Sigmoid colon (tissue), 7 donors: ENCODE data around the gene PPP2R5A. TPM values are rescaled to one million over a fixed set of nuclear protein-coding genes. Genes with fewer than 3 reads are reported as not detected.
"Not testable (repeated sequence)": the region's sequence is repeated elsewhere in the genome, so short reads cannot be mapped to it uniquely, and the experiment has no call there.

ENCODE experiments used
- DNase-seq: peaks from one replicate; pipeline ENCODE4 v3.0.0-alpha.2; 2019
- H3K27ac ChIP-seq, 4 donors: fragments of 200-600 bp; sonication (generic); one replicate each; pipeline ENCODE4 v1.5.1; 2016 to 2019; ENCODE audit warnings: mild to moderate bottlenecking in 1 of 4
- H3K27me3 ChIP-seq, 3 donors: fragments of 200-600 bp; sonication (generic); one replicate each; pipeline ENCODE4 v1.5.1; 2019; ENCODE audit warnings: mild to moderate bottlenecking in 1 of 3
- H3K36me3 ChIP-seq, 4 donors: fragments of 200-600 bp; sonication (generic); one replicate each; pipeline ENCODE4 v1.5.1; 2016 to 2019
- H3K4me1 ChIP-seq, 4 donors: fragments of 200-600 bp; sonication (generic); one replicate each; pipeline ENCODE4 v1.5.1; 2017 to 2019
- H3K4me3 ChIP-seq, 4 donors: fragments of 200-600 bp; sonication (generic); one replicate each; pipeline ENCODE4 v1.5.1; 2017 to 2019; ENCODE audit warnings: mild to moderate bottlenecking in 2 of 4, moderate library complexity in 1 of 4
- H3K9me3 ChIP-seq, 4 donors: fragments of 200-600 bp in 3 of 4; sonication (generic) in 3 of 4; one replicate each; pipeline versions ENCODE4 v1.5.1 to v1.6.1; 2013 to 2019
- EP300 ChIP-seq, 4 donors: sonication (generic); formaldehyde crosslinking; IDR thresholded peaks; one replicate each; pipeline ENCODE4 v1.6.1; 2017; ENCODE audit warnings: antibody characterized with exemption in 4 of 4
- POLR2A ChIP-seq, 2 donors: fragments of 450-650 bp; IDR thresholded peaks; one replicate each; pipeline ENCODE4 v1.6.1; 2016; ENCODE audit warnings: antibody characterized with exemption in 2 of 2, mild to moderate bottlenecking in 2 of 2, moderate library complexity in 2 of 2
- POLR2AphosphoS5 ChIP-seq, 4 donors: sonication (generic); formaldehyde crosslinking; IDR thresholded peaks; one replicate each; pipeline ENCODE4 v1.6.1; 2017; ENCODE audit warnings: antibody characterized with exemption in 4 of 4
- WGBS, 2 donors: extraction: QIAGEN DNeasy Blood & Tissue Kit; methylation state at CpG; one replicate each; pipeline ENCODE4 v1.1.7; 2013; 5-methylcytosine and 5-hydroxymethylcytosine counted together
- intact Hi-C: fragments of 100-400 bp; cut with DNase I; formaldehyde crosslinking; loops from one replicate; pipeline ENCODE4 v1.15.1; 2023
- polyA plus RNA-seq, 3 donors: library from polyadenylated mRNA; stranded (reverse); fragments of 200-250 nt; gene quantifications; one replicate each; pipeline ENCODE4 v1.2.3, GENCODE V29; 2013
- total RNA-seq, 4 donors: library from RNA; depleted of rRNA; stranded (reverse); fragments of >200 nt; gene quantifications; one replicate each; pipeline ENCODE4 v1.1.0, GENCODE V29; 2016
- TF ChIP-seq, protein P1 (sequence below), 4 experiments: fragments of 450-650 bp in 3 of 4; fragments of 200-600 bp in 1 of 4; IDR thresholded peaks; one replicate each; pipeline ENCODE4 v1.5.1; 2016 to 2019; ENCODE audit warnings: antibody characterized with exemption in 4 of 4, mild to moderate bottlenecking in 3 of 4, moderate library complexity in 2 of 4
- donor health status: healthy with polysubstance abuse.
- donor health status: Bipolar disorder and iron deficiency.
- donor health status: healthy.

PPP2R5A gene
- total and polyA plus RNA-seq, 7 donors, result 25.9 to 62.7 (median 46.2) TPM

DNA sequence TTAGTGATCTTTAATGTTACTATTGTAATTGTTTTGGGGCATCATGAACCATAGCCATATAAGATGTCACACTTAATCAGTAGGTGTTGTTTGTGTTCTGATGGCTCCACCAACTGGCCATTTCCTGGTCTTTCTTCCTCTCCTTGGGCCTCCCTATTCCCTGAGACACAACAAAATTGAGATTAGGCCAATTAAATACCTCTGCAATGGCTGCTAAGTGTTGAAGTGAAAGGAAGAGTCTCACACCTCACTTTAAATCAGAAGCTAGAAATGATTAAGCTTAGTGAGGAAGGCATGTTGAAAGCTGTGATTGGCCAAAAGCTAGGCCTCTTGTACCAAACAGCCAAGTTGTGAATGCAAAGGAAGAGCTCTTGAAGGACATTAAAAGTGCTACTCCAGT lies 30.7 kb downstream of the PPP2R5A start:
- Histone ChIP-seq H3K27ac (no peak overlapping the region), H3K4me3 (no peak overlapping the region), H3K4me1 (peaks cover 0 to 10% (median 0%) of the 10 kb centered on the region in 4 donors), H3K27me3 (no peaks in the 10 kb centered on the region), H3K9me3 (no peaks in the 10 kb centered on the region), H3K36me3 (no peaks in the 10 kb centered on the region)
- intact Hi-C loops, result no loop called here
- TF ChIP-seq, protein P1, sequence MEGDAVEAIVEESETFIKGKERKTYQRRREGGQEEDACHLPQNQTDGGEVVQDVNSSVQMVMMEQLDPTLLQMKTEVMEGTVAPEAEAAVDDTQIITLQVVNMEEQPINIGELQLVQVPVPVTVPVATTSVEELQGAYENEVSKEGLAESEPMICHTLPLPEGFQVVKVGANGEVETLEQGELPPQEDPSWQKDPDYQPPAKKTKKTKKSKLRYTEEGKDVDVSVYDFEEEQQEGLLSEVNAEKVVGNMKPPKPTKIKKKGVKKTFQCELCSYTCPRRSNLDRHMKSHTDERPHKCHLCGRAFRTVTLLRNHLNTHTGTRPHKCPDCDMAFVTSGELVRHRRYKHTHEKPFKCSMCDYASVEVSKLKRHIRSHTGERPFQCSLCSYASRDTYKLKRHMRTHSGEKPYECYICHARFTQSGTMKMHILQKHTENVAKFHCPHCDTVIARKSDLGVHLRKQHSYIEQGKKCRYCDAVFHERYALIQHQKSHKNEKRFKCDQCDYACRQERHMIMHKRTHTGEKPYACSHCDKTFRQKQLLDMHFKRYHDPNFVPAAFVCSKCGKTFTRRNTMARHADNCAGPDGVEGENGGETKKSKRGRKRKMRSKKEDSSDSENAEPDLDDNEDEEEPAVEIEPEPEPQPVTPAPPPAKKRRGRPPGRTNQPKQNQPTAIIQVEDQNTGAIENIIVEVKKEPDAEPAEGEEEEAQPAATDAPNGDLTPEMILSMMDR (IDR thresholded peaks at IDR 0.05), result no peak
- TF ChIP-seq POLR2A (IDR thresholded peaks at IDR 0.05) (no peak), EP300 (IDR thresholded peaks at IDR 0.05) (no peak), POLR2AphosphoS5 (IDR thresholded peaks at IDR 0.05) (no peak)
- DNase-seq, result no peak

DNA sequence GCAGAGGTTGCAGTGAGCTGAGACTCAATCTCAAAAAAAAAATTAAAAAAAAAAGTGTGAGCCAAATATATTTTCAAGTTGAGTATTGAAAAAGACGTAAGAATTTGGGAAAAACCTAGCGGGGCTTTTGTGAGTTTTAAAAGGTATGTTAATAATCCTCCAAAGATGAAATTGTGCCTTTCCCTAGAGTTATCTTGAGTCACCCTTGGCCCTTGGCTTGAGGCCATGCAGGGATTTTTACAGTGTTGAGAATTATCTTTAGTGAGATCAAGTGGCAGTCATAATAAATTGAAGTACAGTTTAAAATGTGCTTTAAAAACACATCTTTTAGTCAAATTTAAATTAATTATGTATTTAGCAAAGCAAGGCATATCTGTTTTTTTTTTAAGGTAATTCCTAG lies 32.7 kb downstream of the PPP2R5A start:
- Histone ChIP-seq H3K4me3 (no peak overlapping the region), H3K36me3 (no peaks in the 10 kb centered on the region), H3K9me3 (no peaks in the 10 kb centered on the region), H3K27ac (no peak overlapping the region), H3K4me1 (peaks cover 0 to 9% (median 0%) of the 10 kb centered on the region in 4 donors), H3K27me3 (no peaks in the 10 kb centered on the region)
- 15 to 73% methylated on average over 2 of the region's 2 CpGs for WGBS, 2 donors
- TF ChIP-seq, protein P1 (IDR thresholded peaks at IDR 0.05), result no peak
- intact Hi-C loops, result no loop called here
- DNase-seq, result no peak

DNA sequence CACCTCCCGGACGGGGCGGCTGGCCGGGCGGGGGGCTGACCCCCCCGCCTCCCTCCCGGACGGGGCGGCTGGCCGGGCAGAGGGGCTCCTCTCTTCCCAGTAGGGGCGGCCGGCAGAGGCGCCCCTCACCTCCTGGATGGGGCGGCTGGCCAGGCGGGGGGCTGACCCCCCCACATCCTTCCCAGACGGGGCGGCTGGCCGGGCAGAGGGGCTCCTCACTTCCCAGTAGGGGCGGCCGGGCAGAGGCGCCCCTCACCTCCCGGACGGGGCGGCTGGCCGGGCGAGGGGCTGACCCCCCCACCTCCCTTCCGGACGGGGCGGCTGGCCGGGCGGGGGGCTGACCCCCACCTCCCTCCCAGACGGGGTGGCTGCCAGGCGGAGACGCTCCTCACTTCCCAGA lies 35.8 kb downstream of the PPP2R5A start:
- H3K36me3 ChIP-seq, H3K27ac ChIP-seq, H3K27me3 ChIP-seq, intact Hi-C loops, DNase-seq, H3K9me3 ChIP-seq, H3K4me3 ChIP-seq, H3K4me1 ChIP-seq: not testable (repeated sequence)
- 96 to 97% methylated on average over 16 to 20 of the region's 34 CpGs for WGBS, 2 donors

DNA sequence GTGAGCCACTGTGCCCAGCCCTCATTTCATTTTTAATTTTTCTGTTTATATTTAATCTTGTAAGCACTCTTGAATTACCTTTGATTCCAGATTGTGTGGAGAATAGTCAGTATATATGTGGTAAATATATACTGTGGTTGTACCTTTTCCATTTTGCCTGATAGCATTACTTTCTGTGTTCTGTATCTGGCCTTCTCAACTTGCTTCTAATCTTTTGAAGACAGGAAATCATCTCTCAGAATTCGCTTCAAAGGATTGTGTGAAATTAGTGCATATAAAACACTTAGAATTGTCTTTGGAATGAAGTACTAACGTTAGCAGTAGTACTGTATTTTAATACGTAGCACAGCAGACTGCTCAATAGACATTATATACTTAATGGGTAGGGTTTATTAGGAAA lies 37.9 kb downstream of the PPP2R5A start:
- DNase-seq, result no peak
- Histone ChIP-seq H3K36me3 (no peaks in the 10 kb centered on the region), H3K27ac (no peak overlapping the region), H3K4me1 (peaks cover 0 to 9% (median 2%) of the 10 kb centered on the region in 4 donors), H3K9me3 (no peaks in the 10 kb centered on the region), H3K27me3 (no peaks in the 10 kb centered on the region), H3K4me3 (no peak overlapping the region)
- 50 to 71% methylated on average over 3 of the region's 3 CpGs for WGBS, 2 donors
- intact Hi-C loops, result no loop called here
- TF ChIP-seq POLR2AphosphoS5 (IDR thresholded peaks at IDR 0.05), result no peak
- TF ChIP-seq EP300 (IDR thresholded peaks at IDR 0.05), result no peak

DNA sequence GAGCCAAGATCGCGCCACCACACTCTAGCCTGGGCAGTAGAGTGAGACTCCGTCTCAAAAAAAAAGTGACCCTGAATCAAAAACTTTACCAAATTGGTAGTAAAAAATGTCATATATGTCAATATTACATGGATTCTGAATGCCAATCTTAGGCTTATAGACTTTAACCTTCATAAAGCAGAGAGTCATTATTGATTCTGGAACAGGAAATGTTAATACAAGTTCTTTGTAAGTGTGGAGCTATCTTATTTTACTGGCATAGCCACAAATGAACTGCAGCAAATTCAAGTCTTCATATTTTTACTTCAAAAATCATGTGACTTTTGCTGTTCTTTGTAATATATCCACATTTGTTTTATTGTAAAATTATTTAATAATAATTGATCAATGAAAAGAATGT lies 41.3 kb downstream of the PPP2R5A start:
- no peak for DNase-seq
- Histone ChIP-seq H3K36me3 (no peaks in the 10 kb centered on the region), H3K27ac (no peak overlapping the region), H3K9me3 (no peaks in the 10 kb centered on the region), H3K27me3 (no peaks in the 10 kb centered on the region), H3K4me1 (peaks cover 0 to 9% (median 2%) of the 10 kb centered on the region in 4 donors), H3K4me3 (no peak overlapping the region)
- 83 to 96% methylated on average over 3 of the region's 3 CpGs for WGBS, 2 donors
- TF ChIP-seq POLR2A (IDR thresholded peaks at IDR 0.05) (no peak), EP300 (IDR thresholded peaks at IDR 0.05) (no peak), POLR2AphosphoS5 (IDR thresholded peaks at IDR 0.05) (no peak)
- TF ChIP-seq, protein P1 (IDR thresholded peaks at IDR 0.05), result no peak
- intact Hi-C loops, result no loop called here

DNA sequence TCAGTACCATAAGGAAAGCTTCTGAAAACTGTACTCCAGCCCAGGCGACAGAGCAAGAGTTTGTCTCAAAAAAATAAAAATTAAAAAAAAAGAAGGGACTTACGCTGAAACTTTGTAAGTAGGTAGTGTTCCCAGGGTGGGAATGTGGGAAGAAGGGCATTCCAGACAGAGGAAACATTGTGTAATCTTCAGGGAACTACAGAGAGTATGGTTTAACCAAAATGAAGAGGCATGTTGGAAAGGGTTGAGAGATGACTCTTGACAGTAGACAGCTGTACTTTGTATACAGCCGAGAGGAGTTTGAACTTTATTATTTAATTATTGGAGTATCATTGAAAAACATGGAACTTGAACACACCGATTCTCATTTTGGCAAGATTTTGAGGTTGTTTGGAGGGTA lies 43.0 kb downstream of the PPP2R5A start:
- Histone ChIP-seq H3K9me3 (no peaks in the 10 kb centered on the region), H3K36me3 (peaks cover 0 to 7% (median 0%) of the 10 kb centered on the region in 4 donors), H3K4me3 (no peak overlapping the region), H3K27ac (no peak overlapping the region), H3K4me1 (peaks cover 0 to 6% (median 2%) of the 10 kb centered on the region in 4 donors), H3K27me3 (no peaks in the 10 kb centered on the region)
- TF ChIP-seq POLR2A (IDR thresholded peaks at IDR 0.05) (no peak), EP300 (IDR thresholded peaks at IDR 0.05) (no peak), POLR2AphosphoS5 (IDR thresholded peaks at IDR 0.05) (no peak)
- TF ChIP-seq, protein P1 (IDR thresholded peaks at IDR 0.05), result no peak
- intact Hi-C loops, result no loop called here
- DNase-seq, result no peak
- 86 to 90% methylated on average over 4 of the region's 4 CpGs for WGBS, 2 donors
